Measurements from ENCODE around the gene FIGLA.
"Not testable (repeated sequence)": the region's sequence is repeated elsewhere in the genome, so short reads cannot be mapped to it uniquely, and the experiment has no call there.

FIGLA gene

GRCh38 chr2:70807102-70807827 is 16.8 kb upstream of the FIGLA start:
- DNase-seq: no peak

DNA sequence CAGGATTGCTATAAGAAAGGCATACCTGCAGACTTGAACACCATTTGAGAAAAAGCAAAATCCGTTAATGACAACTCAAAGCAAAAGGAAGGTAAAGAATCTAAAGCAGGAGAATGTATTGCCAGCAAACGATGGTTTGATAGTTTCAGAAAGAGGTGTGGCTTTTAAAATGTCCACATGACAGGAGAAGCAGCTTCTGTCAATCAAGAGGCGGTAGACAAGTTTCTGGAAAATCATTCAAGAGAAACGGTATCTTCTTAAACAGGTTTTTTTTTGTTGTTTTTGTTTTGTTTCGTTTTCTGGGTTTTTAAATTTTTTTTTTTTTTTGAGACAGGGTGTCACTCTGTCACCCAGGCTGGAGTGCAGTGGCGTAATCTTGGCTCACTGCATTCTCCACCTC is 16.2 kb upstream of the FIGLA start:
- no peak for DNase-seq

DNA sequence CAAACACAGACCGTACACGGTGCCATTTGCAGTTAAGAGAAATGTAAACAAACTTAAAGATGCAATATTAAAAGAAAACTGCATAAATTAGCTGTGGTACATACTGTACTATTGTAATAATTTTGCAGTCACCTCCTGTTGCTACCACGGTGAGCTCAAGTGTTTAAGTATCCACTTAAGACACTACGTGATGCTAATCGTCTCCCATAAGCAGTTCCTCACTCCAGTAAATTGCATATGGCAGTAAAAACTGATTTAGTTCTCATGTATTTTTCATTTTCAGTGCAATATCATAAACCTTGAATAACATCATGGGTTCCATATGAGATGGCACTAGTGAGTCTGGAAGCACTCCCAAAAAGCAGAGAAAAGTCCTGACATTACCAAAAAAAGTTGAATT is 15.6 kb upstream of the FIGLA start:
- no peak for DNase-seq

DNA sequence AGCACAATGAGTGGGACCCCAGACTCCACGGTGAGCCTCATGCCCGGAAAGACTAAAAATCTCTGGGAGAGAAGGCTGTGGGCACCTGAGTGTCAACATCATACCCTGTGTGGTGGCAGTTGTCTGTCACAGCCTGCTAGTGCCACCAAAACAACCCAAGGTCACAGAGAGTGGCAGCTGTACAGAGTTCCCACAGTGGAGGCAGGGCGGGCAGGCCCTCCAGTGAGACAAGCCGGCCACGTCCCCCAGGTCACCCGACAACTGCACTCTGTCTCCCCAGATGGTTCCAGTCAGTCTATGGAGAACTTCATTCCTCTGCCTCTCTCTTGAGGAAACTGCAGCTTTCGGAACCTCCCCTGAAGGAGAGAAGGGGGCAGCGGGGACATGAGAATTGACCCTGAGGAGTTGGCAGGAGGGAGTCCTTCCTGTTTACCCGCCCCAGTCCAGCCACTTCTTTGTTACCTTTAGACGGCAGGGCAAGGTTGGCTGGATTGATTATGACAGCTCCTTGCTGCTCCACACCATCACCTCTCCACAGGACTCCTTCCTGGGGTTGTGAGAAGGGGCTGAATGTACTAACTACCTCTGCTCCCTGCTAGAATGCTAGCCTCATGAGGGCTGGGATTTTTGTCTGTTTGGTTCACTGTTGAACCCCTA is 11.3 kb upstream of the FIGLA start:
- DNase-seq: no peak

- no peak for DNase-seq
These were observed 9.3 kb upstream of the FIGLA start for GRCh38 chr2:70799706-70800105.

- DNase-seq: not testable (repeated sequence)
These were observed 7.6 kb upstream of the FIGLA start for GRCh38 chr2:70797996-70798395.

DNA sequence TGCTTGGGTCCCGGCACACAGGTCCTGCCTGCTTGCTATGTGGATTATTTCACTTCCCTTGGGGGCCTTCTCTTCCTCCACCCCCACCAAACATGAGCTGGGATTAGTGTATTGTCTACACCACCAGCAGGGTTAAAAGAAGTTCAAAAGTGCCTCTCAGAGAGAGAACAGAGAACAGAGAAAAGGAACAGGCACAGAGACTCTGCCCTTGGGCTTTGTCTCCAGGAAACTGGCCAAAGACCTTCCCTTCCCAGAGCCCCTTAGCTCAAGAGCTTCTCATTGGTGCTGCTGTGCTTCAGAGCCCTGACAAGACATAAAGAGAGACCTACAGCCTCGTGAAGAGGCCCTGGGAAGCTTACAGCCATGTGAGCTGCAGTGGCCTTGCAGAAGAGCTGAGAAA is 7.1 kb upstream of the FIGLA start:
- DNase-seq: no peak

DNA sequence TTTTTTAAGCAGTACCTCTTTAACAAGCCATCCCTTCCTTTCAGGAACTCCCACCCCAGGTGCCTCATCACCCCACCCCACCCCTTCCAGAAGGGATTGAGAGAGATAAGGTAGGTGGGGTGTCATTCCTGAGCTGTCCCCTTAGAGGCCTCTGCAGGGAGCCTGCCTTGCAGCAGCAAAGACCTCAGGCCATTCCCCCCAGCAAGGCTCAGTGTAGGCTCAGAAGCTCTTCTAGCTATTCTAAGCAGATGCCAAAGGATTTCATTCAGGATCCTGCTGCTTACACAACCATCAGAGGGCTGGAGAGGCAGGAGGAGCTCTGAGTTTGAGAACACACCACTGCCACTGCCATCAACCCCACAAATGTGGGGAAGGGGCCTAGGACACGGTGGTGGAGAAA is 5.8 kb upstream of the FIGLA start:
- DNase-seq: no peak

DNA sequence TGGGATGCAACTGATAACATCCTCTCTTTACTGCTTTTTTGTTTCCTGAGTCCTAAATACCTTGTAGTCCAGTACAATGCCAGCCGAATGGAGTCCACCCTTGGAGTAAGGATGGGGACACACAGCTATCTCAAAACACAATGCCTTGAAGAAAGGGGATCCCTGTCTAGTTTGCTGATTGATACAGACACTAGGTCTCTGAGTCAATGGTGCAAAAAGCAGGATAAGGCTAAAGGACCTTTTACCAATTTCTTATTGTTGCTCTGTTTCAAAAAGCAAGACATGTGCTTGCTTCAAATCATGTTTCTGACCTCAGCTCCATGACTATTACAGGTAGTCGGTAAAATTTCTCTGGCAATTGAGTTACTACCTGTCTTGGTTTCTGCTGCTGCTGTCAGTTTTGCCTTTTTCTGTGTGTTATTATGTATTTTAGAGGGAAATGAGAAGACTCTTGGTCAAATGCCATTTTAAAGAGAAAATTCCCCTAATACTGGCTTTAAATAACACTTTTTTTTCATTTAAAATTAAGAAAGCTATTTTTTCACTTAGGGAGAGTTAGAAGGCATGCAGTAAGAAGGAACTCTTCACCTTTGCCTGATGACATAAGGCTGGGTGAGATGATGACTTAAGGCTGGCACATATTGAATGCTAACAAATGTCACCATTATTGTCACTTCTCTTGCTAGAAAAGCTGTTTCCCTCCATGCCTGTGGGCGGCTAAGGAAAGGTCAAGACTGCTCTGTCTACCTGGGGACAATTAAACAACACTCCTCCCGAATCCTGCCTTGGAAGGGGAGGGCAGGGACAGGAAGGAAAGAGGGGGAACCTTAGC is 4.9 kb upstream of the FIGLA start:
- no peak for DNase-seq

DNA sequence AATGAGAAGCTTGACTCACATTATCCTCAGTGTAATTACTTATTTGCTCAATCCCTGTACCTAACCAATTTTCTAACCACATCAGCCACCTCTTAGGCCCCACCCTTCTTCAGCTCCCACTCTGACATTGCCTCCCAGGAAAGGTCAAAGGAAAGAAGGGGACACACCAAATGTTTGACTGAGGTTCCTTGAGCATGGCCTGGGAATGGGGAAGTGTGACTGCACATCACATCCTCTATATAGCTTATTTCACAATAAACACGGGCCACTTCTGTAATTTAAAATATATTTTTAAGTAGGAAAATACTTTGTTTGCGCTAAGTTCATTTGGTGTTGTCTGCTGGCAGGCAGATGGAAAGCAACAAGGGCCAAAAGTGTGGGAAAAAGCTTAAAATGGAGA is 3.0 kb upstream of the FIGLA start:
- no peak for DNase-seq

DNA sequence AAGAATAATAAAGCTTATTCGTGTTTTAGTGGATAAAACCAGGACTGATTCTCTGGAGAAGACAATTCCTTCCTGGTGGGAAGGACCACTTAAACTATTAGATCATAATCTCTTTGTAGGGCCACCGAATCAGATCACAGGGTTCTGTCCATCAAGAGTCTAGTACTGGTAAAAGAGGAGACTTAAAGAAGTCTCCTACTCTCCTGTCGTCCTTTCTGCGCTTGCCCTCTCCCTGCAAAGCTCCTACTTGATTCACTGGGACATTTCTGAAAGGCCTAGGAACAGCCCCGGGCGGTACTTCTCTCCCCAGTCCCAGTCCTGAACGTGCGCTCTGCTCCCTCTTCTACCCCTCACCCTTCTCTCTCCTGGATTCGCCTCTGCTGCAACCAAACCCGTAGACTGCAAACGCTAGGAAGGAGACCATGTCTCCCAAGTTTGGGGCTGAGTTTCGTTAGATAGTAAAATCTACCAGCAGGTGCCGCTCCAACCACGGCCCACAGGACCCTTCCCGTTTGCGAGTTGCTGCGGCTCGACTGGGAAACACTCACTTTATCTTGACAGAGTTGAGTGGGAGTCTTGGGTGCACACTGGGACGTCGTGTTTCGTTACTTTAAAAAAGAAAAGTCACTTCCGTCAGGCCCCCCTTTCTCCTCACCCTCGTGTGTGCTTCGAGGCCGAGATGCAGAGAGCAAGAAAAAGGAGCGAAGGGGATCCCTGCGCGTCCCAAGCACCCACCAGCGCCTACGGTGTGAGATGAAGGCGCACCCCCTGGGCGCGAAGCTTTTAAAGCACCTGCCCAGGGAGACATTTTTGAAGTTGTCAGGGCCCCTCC is 923 bp downstream of the FIGLA start:
- peak; percentile 40 for DNase-seq

DNA sequence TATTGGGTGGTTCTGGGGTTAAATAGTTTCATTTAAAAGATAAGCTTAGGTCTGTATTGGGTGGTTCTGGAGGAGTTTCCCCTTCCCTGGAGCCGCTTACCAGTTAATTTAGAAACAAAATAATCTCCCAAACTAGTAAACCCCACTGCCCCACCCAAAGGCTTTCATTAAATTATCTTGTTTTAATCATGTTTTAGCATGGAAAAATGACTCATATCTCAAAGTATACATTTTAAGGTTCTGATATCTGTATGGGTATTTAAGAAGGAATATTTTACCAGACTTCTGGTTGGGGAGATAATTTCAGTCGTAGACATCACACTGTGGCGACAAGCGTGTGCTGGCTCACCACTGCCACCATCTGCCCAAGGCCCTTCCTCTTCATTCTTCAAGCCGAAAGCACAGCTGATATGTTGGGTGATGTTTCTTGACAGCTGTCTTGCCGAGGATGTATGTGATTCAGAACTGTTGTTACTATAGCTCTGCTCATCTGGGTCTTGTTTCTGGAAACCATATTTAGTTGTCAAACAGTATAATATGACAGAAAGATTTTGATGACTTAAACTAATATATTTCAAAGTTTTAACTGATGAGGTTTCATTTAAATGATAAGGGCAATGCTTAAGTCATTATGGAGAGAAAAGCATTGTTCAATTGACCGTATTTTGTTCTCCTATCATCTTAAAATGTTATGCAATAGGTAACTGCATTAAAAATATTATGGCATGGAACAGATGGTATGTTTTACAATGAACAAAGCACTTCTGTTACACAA is 5.1 kb downstream of the FIGLA start:
- DNase-seq: peak; percentile 42

GRCh38 chr2:70784320-70784719 is 6.1 kb downstream of the FIGLA start:
- no peak for DNase-seq

DNA sequence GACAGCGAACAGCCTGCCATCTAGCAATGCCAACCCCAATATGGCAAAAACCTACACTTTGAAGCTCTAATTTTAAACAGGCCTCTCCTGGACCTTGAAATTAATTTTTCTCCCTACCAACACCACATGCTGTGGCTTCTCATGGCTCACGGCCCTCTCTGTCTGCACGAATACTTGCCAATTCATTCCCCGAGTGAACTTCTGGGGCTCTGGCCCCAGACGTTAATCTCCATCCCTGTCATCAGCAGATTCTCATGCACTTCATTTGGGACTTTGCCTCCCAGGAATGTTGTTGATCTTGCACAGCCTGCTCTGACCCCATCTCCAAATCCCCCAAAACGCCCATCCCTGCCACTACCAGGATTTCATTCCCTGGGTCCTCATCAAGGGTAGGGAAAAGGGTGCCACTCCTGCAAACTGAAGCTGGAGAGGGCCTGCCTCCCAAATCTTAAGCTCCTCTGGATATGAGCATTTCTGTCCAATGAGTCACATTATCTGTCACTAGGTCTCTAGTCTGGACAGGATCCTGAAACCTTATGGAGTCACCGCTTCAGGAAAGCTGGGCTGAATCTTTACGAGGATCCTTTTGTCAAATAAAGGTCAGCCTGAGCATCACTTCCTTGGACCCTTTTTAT is 10.4 kb downstream of the FIGLA start:
- DNase-seq: no peak

- DNase-seq: no peak
These were observed 11.0 kb downstream of the FIGLA start for GRCh38 chr2:70779491-70779890.

DNA sequence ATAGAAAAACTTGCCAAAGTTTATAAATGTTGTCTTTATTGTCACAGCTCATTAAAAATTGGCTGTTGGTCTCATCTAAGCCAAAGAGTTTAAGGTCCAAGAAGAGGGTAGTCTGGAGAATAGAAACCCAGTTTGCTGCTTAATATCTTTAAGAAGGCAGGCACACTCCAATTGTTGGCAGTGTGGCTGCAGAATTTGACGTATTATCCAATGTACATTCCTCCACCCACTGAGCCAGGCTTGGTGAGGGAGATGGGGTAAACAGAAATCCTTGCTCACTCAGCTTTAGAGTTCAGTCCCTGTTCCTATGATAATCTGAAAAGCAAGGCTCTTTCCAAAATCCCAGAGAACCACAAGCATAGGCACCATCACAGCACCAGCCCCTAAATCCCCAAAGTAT is 11.8 kb downstream of the FIGLA start:
- no peak for DNase-seq

DNA sequence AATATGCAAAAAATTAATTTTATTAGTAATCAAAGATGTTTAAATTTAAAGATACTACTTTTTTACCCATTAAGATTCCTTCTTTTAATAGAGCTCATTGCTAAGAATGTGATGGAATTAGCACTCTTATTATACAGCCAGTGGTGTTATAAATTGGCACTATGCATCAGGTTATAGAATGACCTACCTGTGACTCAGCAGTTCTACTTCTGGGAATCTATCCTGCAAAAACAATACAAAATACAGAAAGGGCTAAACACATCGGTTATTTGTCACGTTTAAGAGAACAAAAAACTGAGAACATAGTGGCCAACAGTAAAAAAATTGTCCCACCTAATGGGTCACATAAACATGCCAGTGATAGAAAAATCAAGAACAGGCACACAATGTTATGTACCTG is 13.0 kb downstream of the FIGLA start:
- DNase-seq: no peak

- no peak for DNase-seq
These were observed 14.2 kb downstream of the FIGLA start for GRCh38 chr2:70776266-70776665.

- DNase-seq: no peak
These were observed 15.3 kb downstream of the FIGLA start for GRCh38 chr2:70775141-70775540.

DNA sequence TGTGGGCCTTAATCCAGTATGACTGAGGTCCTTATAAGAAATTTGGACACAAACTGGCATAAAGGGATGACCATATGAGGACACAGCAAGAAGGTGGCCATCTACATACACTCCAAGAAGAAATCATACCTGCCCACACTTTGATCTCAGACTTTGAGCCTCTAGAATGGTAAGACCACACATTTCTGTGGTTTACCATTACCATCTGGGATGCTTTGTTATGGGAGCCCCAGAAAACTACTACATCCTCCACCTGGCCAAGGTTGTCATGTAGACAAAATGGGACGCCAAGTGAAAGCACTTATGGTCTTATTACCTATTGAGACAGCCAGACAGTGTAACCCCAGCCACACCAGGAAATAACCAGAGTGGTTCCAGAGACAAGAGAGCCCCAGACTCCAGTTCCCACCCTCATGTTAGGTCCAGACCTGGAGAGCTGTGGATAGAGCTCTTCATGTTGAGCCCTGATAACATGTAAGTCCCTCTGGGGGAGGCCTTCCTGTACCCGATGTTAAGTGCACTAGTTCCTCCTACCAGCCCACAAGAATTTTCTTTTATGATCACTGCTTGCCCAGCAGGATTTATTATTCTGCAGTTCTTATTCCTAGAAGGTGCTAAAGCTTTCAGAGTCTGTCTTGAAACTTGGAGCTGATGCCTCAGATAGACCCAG is 17.8 kb downstream of the FIGLA start:
- DNase-seq: no peak

DNA sequence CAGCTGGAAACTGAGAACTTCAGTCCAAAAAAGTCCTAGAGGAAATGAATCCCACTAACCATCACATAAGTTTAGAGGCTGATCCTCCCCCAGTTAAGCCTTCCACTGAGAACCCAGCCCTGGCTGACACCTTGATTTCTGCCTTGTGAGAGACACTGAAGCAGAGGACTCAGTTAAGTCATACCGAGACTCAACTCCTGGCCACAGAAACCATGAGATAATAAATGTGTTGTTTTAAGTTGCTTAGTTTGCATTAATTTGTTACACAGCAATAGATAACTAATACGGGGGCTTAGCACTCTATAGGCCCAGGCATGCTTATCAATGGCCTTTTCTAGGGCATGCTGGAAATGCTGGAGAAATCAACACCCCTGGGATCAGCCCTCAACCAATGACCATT is 19.0 kb downstream of the FIGLA start:
- DNase-seq: no peak

All from COR-L47 (cell line).